ENCODE results near the gene C1orf226.

The C1orf226 gene

DNA sequence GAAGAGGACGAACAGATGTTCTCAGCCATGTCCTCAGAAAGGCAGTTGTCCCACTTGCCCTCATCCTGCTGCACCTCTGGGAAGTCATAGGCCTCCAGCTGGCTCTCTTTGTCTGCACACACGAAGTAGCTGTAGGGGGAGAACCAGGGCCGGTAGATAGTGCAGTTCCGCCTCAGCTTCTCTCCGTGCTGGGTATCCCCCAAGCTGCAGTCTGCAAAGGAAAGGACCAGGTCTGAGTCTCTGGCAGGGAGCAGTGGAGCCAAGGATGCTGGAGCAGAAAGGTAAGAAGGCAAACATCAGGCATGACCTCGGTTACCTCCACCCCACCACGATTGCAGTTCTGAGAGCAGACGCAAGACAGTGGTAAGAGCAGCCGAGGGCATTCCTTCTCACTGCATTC is 7.1 kb upstream of the C1orf226 start:
- DNase-seq (ENCODE audit: extremely low read depth, low read depth), result no peak
- TF ChIP-seq, protein P1, sequence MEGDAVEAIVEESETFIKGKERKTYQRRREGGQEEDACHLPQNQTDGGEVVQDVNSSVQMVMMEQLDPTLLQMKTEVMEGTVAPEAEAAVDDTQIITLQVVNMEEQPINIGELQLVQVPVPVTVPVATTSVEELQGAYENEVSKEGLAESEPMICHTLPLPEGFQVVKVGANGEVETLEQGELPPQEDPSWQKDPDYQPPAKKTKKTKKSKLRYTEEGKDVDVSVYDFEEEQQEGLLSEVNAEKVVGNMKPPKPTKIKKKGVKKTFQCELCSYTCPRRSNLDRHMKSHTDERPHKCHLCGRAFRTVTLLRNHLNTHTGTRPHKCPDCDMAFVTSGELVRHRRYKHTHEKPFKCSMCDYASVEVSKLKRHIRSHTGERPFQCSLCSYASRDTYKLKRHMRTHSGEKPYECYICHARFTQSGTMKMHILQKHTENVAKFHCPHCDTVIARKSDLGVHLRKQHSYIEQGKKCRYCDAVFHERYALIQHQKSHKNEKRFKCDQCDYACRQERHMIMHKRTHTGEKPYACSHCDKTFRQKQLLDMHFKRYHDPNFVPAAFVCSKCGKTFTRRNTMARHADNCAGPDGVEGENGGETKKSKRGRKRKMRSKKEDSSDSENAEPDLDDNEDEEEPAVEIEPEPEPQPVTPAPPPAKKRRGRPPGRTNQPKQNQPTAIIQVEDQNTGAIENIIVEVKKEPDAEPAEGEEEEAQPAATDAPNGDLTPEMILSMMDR (IDR thresholded peaks at IDR 0.05; ENCODE audit: low read depth, low read length), result no peak

DNA sequence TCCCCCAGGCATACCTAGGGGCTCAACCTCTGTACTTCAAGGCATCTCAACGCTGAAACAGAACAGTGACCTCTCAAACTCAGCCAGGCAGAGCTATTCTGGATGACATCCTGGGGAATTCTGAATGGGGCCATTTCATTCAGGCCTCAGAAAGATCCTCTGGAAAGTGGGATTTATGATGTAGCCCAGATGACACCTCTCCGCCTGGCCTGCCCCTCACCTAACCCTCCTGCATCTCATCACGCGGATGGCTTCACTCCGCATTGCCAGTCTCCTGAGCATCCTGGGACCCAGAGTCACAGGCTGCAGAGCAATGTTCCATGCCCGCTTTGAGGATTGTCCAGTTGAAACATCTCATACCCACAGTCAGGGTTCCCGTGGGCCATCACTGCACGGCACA is 6.1 kb upstream of the C1orf226 start:
- TF ChIP-seq, protein P1 (IDR thresholded peaks at IDR 0.05; ENCODE audit: low read depth, low read length), result no peak
- no peak for DNase-seq (ENCODE audit: extremely low read depth, low read depth)

DNA sequence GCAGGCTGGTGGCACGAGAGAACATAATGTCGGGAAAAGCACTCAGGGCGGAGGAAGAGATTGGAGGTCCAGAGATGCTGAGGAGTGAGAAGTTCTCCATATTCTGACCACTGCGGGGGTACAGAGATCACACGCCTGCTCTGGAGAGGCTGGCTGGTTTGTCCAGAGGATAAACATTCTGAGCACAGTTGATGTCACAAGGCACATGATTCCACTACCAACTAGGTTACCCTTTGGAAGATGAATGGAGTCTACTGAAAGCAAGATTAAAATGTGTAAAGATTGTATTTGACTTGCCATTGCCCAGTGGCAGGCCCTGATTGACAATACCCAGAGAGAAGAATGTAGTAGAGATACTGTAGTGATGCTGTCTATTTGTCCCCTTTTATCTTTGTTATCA is 4.8 kb upstream of the C1orf226 start, which contains the start of gene SPATA46:
Gene SPATA46 (minus strand): TSS at position 164 of the 400 bp plus-strand sequence. CDS start 64 bp downstream, at position 100.
- TF ChIP-seq, protein P1 (IDR thresholded peaks at IDR 0.05; ENCODE audit: low read depth, low read length), result no peak
- no peak for DNase-seq (ENCODE audit: extremely low read depth, low read depth)

DNA sequence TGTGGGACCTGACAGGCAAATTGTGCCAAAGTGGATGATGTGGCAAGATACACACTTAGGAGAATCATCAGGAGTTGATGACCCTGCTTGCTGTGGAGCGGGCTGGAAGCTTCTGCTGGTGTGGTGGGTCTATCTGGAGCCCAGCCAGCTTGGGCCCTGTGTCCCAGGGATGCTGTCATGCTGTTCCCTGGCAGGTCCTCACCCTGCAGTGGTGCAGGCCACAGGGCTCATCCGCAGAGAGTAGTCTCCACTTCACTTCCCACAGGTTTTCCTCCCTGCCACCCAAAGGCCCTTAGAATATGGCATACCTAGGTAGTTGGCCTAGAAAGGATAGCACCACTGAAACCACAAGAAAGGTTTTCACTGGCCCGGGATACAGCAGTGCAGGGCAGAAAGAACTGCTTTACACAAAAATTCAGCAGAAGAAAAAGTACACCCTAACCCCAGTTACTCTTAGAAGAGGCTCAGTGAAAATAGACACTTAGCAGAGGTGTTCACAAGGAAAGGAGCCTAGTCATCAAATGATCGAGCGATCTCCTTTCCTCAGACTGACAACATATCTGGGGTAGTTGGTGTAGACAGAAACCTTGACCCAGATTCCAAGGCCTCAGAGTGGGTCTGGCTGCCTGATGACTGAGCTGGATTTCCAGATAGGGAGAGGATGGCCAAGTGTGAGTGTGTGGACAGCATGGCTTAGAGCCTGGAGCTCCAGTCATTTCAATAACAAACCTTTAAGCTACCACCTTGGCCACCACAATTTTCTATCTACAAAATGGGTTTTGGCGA is 1.3 kb upstream of the C1orf226 start:
- TF ChIP-seq, protein P1 (IDR thresholded peaks at IDR 0.05; ENCODE audit: low read depth, low read length), result no peak

DNA sequence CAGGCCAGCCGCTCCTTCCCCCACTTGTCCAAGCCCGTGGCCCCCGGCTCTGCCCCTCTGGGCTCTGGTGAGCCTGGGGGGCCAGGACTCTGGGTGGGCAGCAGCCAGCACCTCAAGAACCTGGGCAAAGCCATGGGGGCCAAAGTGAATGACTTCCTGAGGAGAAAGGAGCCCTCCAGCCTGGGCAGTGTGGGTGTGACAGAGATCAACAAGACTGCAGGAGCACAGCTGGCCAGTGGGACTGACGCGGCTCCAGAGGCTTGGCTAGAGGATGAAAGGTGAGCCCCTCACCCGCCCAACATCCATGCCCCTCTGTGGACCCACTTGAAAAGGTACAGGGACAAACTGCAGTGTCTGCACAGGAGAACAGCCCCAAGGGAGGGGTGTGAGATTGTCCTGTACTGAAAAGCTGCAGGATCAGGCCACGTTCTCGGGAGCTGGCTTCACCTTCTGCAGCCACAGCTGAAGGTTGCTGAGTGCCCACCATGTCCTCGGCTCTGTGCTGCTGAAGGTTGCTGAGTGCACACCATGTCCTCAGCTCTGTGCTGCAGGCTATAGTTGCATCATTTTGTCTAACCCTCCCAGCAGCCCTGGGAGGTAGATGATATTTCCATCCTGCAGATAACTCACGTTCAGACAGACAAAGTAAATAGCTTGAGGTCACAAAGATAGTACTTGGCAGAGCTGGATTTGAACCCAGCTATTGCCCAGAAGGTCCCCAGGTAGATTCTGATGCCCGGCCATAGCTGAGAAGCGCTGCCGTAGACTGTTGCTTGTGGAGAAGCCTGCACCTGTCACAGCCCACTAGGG is 618 bp downstream of the C1orf226 start:
- no peak for DNase-seq (ENCODE audit: extremely low read depth, low read depth)
- TF ChIP-seq, protein P1 (IDR thresholded peaks at IDR 0.05; ENCODE audit: low read depth, low read length), result no peak

More for the DNA sequence above, 1.3 kb upstream of the C1orf226 start:
- no peak for DNase-seq (ENCODE audit: extremely low read depth, low read depth)

DNA sequence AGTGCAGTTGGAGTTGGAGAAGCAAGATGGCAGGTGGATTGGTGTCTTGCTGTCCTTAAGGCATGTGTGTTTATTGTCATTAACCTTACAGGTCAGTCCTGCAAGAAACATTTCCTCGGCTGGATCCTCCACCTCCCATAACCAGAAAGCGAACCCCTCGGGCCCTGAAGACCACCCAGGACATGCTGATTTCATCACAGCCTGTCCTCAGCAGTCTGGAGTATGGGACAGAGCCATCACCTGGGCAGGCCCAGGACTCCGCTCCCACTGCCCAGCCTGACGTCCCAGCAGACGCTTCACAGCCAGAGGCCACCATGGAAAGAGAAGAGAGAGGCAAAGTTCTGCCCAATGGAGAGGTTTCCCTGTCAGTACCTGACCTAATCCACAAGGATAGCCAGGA is 1.6 kb downstream of the C1orf226 start:
- DNase-seq (ENCODE audit: extremely low read depth, low read depth), result no peak
- TF ChIP-seq, protein P1 (IDR thresholded peaks at IDR 0.05; ENCODE audit: low read depth, low read length), result no peak

DNA sequence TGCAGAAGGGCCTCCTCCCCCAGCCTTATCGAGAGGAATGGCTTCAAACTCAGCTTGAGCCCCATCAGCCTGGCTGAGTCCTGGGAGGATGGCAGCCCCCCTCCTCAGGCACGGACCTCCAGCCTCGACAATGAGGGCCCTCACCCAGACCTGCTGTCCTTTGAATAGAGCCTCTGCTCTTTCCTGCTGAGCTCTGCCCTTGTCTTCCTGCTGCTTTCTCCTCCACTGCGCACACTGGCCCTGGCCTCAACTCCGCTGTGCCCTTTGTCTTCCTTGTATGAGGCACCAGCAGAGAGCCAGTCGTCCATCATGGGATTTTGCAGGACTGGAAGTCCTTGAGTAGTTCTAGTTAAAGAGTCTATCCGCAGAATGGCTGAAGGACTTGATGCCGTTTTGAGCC is 2.0 kb downstream of the C1orf226 start:
- TF ChIP-seq, protein P1 (IDR thresholded peaks at IDR 0.05; ENCODE audit: low read depth, low read length), result no peak
- DNase-seq (ENCODE audit: extremely low read depth, low read depth), result no peak

All from AG09319 (cell line).